ENCODE data around the gene AP1S3.

The AP1S3 gene

DNA sequence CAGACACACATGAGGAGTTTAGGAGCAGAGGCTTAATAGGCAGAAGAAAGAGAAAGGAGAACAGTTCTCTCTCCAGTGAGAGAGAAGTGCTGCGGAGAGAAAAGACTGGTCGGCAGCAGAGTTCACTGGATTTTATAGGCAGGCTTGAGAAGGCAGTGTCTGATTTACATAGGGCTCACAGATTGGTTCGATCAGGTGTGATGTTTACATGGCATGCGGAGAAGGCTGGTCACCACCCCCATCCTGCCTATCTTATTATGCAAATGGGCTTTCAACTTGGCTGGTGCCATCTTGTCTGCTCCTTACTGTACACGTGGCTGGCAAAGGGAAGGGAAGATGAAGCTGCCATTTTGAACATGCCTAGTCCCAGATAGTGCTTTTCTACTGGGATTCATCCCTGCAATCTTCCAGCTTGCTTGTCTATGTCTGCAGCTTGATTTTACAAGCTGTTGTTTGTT lies 113.4 kb downstream of the AP1S3 start:
- peaks cover 7% of the 10 kb centered on the region for H3K36me3 Mint-ChIP-seq (ENCODE audit: low read depth)
- peaks cover 4% of the 10 kb centered on the region for H3K9me3 Mint-ChIP-seq
- H3K4me3 Mint-ChIP-seq: peak overlapping the region; percentile 63 to 82 (median 70)
- peaks cover 40% of the 10 kb centered on the region for H3K4me1 Mint-ChIP-seq
- TF ChIP-seq, protein P1, sequence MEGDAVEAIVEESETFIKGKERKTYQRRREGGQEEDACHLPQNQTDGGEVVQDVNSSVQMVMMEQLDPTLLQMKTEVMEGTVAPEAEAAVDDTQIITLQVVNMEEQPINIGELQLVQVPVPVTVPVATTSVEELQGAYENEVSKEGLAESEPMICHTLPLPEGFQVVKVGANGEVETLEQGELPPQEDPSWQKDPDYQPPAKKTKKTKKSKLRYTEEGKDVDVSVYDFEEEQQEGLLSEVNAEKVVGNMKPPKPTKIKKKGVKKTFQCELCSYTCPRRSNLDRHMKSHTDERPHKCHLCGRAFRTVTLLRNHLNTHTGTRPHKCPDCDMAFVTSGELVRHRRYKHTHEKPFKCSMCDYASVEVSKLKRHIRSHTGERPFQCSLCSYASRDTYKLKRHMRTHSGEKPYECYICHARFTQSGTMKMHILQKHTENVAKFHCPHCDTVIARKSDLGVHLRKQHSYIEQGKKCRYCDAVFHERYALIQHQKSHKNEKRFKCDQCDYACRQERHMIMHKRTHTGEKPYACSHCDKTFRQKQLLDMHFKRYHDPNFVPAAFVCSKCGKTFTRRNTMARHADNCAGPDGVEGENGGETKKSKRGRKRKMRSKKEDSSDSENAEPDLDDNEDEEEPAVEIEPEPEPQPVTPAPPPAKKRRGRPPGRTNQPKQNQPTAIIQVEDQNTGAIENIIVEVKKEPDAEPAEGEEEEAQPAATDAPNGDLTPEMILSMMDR (IDR thresholded peaks at IDR 0.05; ENCODE audit: unreplicated experiment in 3 of 3): no peak
- H3K27me3 Mint-ChIP-seq (ENCODE audit: low read depth): no peaks in the 10 kb centered on the region
- H3K27ac Mint-ChIP-seq: peak overlapping the region; percentile 90 to 94 (median 92)

DNA sequence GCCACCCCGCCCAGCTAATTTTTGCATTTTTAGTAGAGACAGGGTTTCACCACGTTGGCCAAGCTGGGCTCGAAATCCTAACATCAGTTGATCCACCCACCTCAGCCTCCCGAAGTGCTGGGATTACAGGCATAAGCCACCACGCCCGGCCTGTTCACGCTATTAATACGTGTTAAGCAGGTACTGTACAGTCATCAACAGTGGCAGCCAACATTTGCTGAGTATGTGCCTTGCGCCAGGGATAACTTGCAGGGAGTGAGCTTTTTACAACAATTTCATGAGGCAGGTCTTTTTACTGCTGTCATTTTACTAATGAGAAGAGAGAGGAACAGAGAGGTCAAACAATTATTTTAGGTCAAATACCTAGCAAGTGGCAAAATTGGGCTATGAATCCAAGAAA lies 115.2 kb downstream of the AP1S3 start:
- Mint-ChIP-seq H3K36me3 (ENCODE audit: low read depth) (peaks cover 19% of the 10 kb centered on the region), H3K9me3 (peaks cover 13% of the 10 kb centered on the region), H3K27me3 (ENCODE audit: low read depth) (peaks cover 4% of the 10 kb centered on the region), H3K27ac (peak overlapping the region in 2 of 3 experiments; percentile 32 to 55), H3K4me1 (peaks cover 36% of the 10 kb centered on the region), H3K4me3 (peak overlapping the region in 2 of 3 experiments; percentile 55 to 58)
- TF ChIP-seq, protein P1 (IDR thresholded peaks at IDR 0.05; ENCODE audit: unreplicated experiment in 3 of 3): no peak

DNA sequence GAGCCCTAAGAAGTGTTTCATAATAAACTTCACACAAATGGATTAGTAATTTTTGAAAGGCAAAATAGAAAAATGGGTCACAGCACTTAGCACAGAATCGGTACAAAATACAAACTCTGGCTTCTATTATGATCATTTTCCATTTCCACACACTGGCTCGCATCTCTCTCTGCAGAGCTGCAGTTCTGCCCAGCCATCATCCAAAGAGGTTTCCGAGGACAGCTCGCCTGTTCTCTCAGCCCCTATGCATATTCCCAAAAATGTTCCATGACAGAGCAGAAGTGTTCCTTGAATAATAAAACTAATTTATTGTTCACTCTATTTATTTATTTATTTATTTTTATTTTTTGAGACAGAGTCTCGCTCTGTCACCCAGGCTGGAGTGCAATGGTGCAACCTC lies 115.6 kb downstream of the AP1S3 start:
- TF ChIP-seq, protein P1 (IDR thresholded peaks at IDR 0.05; ENCODE audit: unreplicated experiment in 3 of 3): no peak
- Mint-ChIP-seq H3K36me3 (ENCODE audit: low read depth) (peaks cover 24% of the 10 kb centered on the region), H3K9me3 (peaks cover 17% of the 10 kb centered on the region), H3K4me3 (no peak overlapping the region), H3K27ac (peak overlapping the region in 2 of 3 experiments; percentile 50 to 55), H3K4me1 (peaks cover 36% of the 10 kb centered on the region), H3K27me3 (ENCODE audit: low read depth) (peaks cover 4% of the 10 kb centered on the region)

DNA sequence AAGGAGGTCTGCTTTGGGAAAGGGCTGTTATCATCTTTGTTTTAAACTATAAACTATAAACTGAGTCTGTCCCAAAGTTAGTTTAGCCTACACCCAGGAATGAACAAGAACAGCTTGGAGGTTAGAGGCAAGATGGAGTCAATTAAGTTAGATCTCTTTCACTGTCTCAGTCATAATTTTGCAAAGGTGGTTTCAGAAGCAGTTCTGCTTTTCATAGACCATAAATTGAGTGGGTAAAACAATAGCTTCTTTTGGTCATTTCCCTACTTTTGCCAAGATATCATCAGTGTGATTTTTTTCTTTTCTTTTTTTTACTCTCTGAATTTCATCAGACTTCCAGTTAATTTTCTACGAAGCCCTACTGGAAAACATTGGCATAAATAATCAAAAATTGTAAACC lies 117.0 kb downstream of the AP1S3 start:
- peaks cover 4% of the 10 kb centered on the region for H3K27me3 Mint-ChIP-seq (ENCODE audit: low read depth)
- H3K4me3 Mint-ChIP-seq: no peak overlapping the region
- TF ChIP-seq, protein P1 (IDR thresholded peaks at IDR 0.05; ENCODE audit: unreplicated experiment in 3 of 3): no peak
- peaks cover 19% of the 10 kb centered on the region for H3K9me3 Mint-ChIP-seq
- H3K36me3 Mint-ChIP-seq (ENCODE audit: low read depth): peaks cover 26% of the 10 kb centered on the region
- no peak overlapping the region for H3K27ac Mint-ChIP-seq
- H3K4me1 Mint-ChIP-seq: peaks cover 26% of the 10 kb centered on the region

DNA sequence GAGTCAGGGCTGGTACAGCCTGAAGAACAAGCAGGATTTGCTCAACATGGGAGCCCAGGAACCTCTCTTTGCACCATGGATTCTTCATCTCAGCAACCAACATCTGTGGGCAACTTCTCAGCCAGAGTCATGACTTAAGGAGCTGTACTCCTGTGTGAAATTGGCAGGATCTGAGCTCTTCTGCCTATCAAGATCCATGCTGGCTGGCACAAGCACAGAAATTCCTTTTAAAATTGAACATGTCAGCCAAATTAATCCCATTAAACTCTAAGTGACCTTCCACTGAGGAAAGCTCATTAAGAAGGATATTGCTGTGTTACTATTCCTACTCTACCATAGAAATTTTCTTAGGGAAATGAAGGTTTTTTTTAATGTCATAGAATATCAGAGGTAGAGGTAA lies 124.7 kb downstream of the AP1S3 start:
- Mint-ChIP-seq H3K4me3 (no peak overlapping the region), H3K27me3 (ENCODE audit: low read depth) (no peaks in the 10 kb centered on the region), H3K9me3 (peaks cover 10% of the 10 kb centered on the region), H3K4me1 (no peaks in the 10 kb centered on the region), H3K36me3 (ENCODE audit: low read depth) (peaks cover 13% of the 10 kb centered on the region), H3K27ac (no peak overlapping the region)
- TF ChIP-seq, protein P1 (IDR thresholded peaks at IDR 0.05; ENCODE audit: unreplicated experiment in 3 of 3): no peak

DNA sequence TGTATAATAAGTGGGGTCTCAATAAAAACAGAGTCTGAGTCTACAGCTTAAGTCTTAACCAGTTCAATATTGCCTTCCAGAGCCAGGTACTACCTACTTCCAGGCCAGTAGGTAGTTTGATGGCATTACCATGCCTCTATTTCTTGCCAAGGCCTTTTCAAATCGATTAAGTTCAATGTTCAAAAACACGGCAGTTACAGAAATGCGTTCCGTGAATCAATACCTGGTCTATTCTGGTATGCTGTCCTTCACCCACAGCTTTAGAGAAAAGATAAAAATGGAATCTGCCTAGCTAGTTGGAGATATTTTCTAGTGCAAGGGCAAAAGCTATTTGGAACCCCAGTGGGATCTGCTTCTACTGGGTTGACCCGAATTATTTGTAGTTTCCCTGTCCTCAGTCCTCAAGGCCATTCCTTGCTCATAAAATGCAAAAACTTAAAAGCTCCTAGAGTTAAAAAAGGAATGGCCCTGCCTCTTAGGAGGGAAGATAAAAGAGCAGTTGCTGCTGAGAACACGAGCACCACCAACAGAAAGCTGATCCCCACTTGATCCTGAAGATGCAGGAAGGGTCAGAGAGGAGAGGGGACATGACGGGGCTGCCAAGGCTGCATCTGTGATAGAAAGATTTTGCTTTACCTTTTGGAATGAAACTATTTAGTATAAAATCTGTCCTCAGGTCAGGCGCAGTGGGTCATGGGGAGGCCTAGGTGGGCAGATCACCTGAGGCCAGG lies 125.6 kb downstream of the AP1S3 start:
- Mint-ChIP-seq H3K27ac (no peak overlapping the region), H3K27me3 (ENCODE audit: low read depth) (no peaks in the 10 kb centered on the region), H3K36me3 (ENCODE audit: low read depth) (peaks cover 5% of the 10 kb centered on the region), H3K4me3 (no peak overlapping the region), H3K9me3 (peaks cover 4% of the 10 kb centered on the region), H3K4me1 (no peaks in the 10 kb centered on the region)
- TF ChIP-seq, protein P1 (IDR thresholded peaks at IDR 0.05; ENCODE audit: unreplicated experiment in 3 of 3): no peak
